Activated T-cell treated with anti-CD3 and anti-CD28 coated beads for 48 hours (primary cell): ENCODE results near the gene CNTN5.

ENCODE experiments used
- DNase-seq: peaks from one replicate; pipeline ENCODE4 v3.0.0-alpha.2; 2020; ENCODE audit warnings: low read depth

CNTN5 gene

DNA sequence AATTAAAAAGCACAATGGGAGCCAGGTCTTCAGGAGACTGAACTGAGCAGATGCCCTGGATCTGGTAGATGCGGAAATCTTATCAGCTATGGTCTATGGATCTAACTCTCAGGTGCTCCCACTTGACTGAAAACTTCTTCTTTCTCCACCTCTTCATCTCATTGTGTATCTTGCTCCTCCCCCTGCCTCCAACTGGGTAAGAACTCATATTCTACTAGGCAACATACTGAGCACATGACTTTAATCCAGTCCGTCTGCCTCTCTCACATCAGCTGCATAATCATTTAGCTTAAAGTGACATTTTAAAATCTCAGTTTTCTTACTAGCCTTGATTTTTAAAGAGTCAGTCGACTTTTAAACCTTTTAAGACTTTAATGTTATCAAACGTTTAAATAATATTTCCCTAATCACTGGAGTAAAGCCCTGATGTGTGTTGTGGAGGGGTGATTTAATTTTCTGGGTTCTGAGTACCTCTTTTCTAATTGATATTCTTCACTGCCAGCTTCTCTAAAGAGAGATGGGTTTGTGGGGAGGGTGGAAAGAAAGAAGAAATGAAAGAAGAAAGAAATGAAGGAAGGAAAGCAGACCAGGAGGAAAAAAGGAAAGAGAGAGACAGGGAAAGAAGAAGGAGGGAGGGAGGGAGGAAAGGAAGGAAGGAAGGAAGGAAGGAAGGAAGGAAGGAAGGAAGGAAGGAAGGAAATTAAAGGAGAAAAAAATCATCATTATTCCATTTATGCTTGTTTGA is 1073.5 kb downstream of the CNTN5 start:
- no peak for DNase-seq

DNA sequence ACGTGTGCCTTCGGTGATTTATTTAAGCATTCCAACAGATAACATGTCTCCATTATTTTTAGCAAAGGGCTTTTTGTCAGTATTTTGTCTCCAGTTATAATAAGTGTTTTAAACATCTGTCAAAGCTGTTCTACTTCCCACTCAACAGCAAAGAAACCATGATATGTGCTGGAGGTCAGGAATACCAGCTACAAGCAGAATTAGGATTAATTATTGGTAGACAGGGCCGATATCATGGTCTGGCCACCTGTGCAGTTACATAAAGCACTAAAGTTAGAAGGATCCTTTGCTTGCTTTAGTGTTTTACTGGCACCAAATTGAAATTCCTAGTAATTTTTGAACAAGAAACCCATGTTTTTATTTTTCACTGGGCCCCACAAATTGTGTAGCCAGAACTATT is 1075.1 kb downstream of the CNTN5 start:
- DNase-seq = no peak

DNA sequence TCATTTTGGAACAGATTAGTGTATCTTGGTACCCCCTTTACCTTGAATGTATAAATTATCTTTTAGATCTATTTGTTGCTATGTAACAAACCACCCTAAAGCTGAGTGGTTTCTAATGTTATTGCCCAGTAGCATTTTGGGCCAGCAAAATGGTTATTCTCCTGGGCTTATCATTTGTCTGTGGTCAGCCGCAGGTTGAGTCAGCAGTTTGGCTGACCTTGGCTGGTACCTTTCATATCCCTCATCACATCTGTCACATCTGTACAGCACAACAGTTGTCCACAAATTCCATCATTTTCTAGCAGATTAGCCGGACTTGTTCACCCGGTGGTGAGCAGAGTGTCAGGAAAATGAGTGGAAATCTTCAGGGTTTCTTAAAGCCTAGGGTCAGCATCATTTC is 1077.8 kb downstream of the CNTN5 start:
- no peak for DNase-seq

DNA sequence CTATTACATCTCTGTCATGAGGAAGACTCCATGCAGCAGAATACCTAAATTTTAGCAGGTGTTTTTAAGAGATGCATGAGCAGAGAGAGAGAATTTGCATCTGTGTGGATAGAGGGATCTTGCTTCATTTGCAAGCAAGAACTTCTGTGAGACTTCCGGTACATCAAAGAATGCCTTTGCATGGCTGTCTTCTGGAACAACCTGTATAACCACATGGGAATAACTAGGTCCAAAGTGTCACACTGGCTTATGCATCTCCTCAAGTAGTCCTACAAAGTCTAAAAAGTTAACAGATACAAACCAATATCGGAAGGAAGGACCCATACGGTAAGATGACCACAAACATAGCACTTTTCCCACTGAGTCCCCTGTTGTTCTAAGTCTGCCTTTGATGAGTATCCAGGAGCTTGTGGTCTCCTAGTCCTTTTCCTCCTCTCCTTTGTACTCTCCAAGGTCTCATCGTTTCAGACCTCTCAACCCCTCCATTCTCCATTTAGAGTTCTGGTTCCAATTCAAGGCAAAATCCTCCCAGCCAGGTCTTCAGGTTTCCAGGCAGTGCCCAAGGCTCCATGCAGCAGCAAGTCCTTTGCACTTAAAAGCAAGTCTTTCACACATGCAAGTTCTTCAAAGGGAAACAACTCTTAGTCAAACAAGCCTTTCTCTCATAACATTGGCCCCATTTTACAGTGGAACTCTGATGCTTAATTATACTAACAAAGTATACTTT is 1084.7 kb downstream of the CNTN5 start:
- DNase-seq = no peak

DNA sequence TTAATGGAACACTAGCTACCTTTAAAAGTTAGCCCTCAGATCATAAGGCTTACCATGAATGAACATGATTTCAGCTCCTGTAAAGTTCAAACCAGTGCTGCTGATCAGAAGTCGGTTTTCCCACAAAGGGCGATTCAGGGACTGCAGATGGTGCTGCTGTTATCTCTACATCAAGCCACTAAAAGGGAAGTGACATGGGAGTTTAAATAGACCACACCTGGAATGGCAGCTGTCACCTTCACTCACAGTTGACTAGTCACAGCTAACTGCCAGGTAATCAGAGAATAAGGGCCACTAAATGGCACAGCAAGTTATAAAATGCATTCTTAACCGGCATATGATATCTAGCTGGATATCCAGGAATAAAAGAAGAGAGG is 1085.2 kb downstream of the CNTN5 start:
- no peak for DNase-seq

DNA sequence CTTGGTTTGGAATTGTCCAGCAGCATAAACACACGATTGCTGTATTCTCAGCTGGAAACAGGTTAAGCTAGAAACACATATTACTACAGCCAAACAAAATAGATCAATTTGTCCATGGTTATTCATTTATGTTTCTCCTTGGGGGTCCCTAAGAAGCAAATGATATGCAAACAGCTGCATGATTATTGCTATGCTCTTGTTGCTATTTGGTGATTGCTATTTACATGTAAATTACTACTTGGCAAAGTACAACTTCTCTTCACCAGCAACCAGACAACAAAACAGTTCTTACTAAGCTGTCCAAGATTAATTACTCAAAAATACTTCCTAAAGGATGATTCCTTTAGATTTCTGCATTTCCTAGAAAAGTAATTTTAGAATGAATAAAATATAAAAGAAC is 1098.4 kb downstream of the CNTN5 start:
- no peak for DNase-seq

DNA sequence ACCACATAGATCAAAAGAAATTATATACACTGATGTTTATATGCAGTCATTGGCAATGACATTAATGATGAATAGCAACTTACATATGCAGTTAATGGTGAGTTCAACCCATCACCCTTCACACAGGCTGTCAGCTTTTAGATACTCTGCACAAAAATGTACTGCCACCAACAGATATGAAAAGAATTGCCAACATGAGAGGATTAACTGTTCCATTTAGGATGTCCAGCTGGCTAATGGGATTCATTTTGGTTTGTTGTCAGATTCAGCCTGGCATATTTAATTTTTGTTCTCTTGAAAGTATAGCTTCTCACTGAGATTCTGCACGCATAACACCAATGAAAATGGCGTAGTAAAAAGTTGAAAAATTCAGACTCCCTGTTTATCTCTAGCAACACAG is 1112.4 kb downstream of the CNTN5 start:
- no peak for DNase-seq

DNA sequence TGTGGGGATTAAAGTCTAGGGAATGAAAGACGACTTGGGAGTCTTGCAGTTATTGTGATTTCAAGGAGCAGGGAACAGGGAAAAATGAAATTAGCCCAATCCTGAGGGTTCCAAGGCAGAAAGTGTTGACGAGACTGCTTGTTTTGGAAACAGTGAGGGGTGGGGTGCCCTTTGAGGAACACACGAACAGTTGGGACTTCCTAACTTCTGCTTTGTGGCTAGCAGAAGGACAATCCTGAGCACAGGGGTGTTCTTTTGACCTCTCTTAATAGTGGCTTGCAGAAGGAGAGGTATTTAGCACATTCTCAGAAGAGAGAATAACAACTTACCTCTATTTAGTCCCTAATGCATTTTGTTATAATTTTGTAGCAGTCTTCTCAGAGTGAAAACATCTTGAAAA is 1120.5 kb downstream of the CNTN5 start:
- no peak for DNase-seq

DNA sequence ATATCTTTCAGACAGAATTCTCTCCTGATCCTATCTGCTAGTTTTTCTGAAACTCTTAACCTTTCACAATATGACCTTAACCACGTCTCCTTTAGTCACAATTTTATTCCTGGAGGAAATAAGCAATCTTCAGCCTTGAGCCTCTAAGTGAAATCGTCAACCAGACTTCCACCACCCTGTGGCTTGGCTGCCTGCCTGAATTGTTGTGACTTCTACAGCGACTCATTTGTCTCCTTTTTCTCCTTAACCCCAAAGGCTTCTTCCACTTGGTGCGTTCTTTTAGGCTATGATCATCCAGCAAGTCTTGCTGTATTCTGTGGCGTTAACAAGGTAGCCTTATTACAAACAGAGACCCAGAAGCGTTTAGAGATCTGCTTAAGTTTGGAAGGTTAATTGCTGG is 1131.2 kb downstream of the CNTN5 start:
- no peak for DNase-seq

DNA sequence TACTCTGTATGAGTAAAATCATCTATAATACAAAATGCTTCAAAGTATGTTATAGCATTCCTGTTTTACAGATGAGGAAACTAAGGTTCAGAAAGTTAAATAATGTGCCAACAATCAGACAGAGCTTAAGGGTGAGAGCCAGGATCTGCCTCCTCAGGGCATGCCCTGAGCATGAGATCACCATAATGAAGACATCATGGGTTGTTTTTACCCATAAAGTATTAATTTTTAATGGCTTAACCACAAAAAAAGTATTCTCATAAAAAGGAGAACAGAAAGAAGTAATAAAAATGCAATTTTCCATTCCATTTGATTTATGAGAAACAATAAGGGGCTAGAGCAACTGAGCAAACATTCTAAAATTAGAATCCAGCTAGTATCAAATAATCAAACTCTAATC is 1132.0 kb downstream of the CNTN5 start:
- no peak for DNase-seq

DNA sequence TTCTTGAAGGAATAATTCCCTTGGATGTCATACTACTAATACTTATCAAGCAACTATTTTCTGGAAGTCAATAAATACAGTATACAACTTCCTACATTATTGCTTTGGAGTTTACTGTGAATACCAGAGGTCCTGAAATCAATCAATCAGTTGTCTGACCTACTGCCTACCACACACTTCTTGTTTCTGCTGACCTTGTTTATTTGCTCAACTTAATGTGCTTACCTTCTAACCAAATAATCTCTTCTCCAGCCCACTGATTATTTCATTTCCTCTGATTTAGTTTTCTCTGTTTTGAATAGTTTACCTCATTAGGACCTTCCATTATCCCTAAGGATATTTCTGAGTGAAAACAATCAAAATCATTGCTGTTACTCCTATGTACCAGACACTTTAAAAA is 1142.7 kb downstream of the CNTN5 start:
- no peak for DNase-seq

DNA sequence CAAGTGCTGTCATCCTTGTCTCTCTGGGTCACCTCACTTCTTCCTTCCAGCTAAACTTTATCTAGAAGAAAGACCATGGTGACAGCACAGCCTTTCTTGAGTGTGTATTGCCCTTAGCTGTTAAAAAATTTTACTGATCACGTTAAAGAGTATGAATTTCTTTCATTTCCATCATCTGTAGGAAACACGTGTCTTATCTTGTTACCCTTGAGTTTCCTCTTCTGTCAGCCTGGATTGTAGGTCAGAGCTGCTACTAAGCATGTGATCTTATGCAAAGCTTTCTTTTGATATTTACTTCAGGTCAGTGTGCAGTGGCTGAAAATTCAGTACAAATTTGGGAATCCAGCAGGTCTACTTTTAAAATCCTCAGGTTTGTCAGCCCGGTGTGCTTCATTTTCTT is 1154.1 kb downstream of the CNTN5 start:
- DNase-seq = no peak

DNA sequence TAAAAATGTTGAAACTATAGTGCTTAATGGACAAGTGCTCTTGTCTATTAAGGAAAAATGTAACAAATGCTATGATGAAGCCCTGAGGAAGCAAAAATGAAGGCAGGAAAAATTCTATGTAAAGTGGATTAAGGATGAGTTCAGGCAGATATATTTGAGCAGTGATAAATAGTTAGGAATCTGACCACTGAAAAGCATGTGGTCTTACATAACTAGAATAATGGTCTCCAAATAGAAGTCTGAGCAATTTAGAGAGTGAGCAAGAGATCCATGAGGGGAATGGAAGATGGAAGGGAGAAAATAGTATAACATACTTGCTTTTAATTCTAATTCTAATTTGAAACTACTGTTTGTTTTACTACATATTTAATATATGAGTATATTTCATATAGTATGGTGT is 1155.7 kb downstream of the CNTN5 start:
- DNase-seq = no peak

DNA sequence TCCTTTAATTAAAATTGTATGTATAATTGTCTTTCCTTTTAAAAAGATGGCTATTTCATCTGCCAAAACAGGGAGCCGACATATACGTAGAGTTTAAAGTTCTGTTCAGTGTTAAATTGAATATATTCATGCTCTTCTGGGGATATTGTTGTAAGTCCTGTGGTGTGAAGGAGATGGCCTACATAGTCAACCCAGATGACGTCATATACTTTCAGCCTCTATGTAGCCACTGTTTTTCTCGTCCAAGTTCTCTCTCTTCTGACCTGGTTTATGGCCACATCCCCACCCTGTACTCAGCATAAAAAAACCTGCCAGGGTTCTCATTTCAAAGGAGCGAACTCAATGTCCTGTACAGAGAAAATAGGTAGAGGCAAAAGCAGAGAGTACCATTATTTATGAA is 1156.9 kb downstream of the CNTN5 start:
- no peak for DNase-seq

DNA sequence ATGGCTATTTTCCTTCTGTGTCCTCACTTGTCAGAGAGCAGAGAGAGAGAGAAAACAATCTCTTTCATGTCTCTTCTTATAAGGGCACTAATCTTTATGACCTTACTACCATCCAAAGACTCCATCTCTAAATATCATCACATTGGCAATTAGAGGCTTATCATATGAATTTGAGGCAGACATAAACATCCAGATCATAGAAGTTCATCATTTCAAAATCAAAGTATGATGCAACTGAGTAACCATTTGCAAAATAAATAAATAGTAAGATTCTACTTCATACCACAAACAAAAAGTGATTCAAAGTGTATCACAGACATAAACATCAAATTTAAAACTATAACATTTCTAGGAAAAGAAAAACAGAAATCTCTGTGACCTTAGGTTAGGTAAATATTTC is 1161.6 kb downstream of the CNTN5 start:
- no peak for DNase-seq

DNA sequence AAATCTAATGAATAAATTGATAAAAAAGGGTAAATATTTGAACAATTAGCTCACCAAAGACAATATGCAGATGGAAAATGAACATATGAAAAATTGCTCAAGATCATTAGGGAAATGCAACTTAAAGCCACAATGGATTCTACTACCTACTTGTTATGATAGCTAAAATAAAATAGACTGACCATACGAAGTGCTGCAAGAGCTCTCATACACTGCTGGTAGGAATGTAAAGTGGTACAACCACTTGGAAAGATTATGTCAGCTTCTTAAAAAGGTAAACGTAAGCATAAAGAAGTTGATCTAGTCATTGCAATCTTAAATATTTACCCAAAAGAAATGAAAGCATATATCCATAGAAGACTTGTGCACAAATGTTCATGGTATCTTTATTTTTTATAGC is 1162.2 kb downstream of the CNTN5 start:
- DNase-seq = no peak

DNA sequence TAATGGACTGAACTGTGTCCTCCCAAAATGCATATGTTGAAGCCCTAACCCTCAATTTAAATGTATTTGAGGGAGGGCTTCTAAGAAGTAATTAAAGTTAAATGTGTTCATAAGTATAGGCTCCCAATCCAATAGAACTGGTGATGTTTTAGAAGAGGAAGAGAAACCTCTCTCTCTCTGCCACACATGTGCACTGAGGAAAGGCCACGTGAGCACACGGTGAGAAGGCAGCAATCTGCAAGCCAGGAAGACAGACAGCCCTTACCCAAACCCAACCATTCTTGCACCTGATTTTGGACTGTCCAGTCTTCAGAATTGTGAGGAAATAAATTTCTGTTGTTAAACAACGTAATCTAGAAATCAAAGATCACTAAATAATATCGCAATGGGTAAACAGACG is 1164.8 kb downstream of the CNTN5 start:
- no peak for DNase-seq

DNA sequence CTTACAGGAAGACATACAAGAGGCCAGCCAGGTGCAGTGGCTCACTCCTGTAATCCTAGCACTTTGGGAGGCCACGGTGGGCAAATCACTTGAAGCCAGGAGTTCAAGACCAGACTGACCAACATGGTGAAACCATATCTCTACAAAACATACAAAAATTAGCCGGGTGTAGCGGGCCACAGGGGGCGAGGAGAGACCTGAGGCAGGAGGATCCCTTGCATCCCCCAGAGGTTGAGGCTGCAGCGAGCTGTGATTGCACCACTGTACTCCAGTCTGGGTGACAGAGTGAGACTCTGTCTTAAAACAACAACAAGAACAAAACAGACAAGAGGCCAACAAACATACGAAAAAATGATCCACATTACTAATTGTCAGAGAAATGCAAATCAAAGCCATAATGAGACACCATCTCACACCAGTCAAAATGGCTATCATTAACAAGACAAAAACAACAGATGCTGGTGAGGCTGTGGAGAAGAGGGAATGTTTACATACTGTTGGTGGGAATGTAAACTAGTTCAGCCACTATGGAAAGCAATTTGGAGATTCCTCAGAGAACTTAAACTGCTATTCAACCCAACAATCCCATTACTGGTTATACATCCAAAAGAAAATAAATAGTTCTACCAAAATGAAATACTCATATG is 1167.5 kb downstream of the CNTN5 start:
- no peak for DNase-seq

DNA sequence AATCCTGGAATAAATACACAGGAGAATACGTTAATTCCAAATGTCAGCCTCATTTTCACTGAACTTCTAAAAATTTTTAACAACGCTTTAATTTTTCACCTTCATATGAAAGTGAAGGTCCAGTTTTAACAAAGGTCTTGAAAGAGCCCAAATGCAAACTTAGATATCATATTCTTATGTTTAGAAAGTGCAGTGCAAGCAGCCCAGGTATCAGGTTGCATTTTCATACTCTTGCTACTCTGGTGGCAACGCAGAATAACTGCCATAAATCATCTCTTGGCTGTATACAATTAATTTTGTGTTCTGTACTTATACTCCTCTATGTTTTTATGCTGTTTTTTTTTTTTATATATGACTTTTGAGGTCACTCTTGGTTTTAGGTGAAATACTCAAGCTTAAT is 1169.6 kb downstream of the CNTN5 start:
- DNase-seq = no peak

DNA sequence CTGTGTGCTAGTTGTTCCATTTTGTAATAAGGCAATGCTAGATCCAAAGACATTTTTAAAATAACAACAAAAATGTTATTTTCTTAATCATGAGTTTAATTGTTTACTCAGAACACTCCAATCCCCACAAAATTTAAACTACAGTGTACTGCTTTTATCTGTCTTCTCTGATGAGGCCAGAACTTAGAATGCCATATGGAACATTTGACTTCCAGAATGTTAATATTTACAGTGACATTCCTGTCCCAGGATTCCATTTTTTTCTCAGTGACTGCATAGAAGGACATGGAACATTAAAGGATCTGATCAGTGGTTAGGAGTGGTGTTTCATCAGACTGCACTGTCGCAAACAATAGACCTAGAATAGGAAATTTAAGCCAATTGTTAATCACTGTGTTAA is 1171.4 kb downstream of the CNTN5 start:
- DNase-seq = no peak

DNA sequence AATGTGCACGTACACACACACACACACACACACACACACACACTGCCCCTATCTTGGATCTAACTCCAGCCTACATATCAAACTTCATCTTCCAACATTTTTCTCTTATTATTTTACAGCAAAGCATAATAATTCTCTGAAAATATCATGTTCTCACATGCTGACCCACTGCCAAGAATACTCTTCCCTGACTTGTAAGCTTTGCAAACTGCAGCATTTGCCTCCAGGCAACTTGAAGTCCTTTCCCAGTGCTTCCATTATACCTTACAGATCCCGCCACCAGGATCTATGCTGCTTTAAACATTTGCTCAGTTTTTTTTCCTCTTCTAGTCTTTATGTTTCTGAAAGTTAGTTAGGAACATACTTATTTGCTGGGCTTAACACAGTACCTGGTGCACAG is 1183.0 kb downstream of the CNTN5 start:
- DNase-seq = no peak

DNA sequence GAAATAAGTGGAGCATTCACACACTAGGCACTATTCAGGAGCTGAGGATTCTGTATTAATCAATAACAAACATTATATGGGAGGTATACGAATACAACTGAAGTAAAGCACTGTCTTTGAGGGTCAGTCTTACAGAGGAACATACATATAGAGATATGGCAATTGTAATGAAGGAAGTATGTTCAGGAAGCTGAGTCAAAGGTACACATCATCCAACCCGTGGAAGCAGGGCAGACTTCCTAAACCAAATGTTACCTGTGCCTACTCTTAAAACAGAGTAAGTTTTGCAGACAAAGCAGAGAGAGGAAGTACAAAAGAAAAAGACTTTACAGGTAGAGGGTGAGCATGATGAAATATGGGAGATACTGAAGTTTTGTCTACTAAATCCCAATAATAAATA is 1185.2 kb downstream of the CNTN5 start:
- no peak for DNase-seq

DNA sequence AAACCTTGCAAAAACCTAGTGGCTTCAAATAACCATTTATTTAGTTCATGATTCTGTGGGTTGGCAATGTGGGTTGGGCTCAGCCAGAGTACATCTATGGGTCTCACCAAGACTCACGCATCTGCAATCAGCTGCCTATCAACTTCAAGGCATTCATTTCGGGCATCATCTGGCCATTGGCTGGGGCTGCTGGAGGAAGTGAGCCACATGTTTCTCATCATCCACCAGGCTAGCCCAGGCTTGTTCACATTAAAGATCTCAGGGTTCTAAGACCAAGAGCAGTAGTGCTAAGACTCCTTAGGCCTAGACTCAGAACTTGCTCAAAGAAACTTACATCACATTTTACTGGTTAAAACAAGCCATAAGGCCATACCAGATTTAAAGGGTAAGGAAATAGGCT is 1187.5 kb downstream of the CNTN5 start:
- no peak for DNase-seq

DNA sequence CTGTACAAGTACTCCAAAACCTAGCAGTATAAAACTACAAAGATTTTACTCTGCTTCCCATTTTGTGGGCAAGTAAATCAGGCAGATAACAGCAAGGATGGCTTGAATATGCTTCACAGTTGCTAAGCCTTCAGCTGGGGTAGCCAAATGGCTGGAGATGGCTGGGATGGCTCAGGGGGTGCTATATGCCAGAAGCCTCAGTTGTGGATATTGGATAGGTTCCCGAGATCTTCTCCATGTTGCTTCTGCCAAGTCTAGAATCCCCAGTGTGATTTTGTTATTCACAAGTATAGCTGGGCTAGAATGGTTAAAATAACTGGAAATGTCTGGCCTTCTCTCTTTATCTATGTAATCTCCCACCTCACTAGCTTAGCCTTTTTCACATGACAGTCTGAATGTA is 1194.0 kb downstream of the CNTN5 start:
- DNase-seq = no peak
